ENCODE measurements around the gene CAPN9.

- TF ChIP-seq CTCF (IDR thresholded peaks at IDR 0.05) (no peak), POLR2A (IDR thresholded peaks at IDR 0.05) (no peak), POLR2AphosphoS5 (IDR thresholded peaks at IDR 0.05) (no peak)
Measured at GRCh38 chr1:230763927-230764591, 16.9 kb downstream of the CAPN9 start.

Measured in prostate gland (tissue), 2 donors.